K562 (cell line): Measurements from ENCODE around the gene RERE. TPM values are rescaled to one million over a fixed set of nuclear protein-coding genes. Genes with fewer than 3 reads are reported as not detected.

Experiments used
- ATF7 ChIP-seq: fragments of 450-650 bp; IDR thresholded peaks from 2 replicates; pipeline ENCODE4 v1.7.1; 2014; ENCODE audit warnings: mild to moderate bottlenecking, moderate library complexity
- DDX20 ChIP-seq: fragments of 450-650 bp; IDR thresholded peaks from 2 replicates; pipeline ENCODE4 v1.6.1; 2016; ENCODE audit warnings: missing genetic modification characterization, low read depth, mild to moderate bottlenecking, missing compliant biosample characterization, moderate library complexity
- DMBX1 ChIP-seq: fragments of 250-450 bp; sonication (Bioruptor Pico); IDR thresholded peaks from 2 replicates; pipeline ENCODE4 v1.8.0; 2022; ENCODE audit warnings: inconsistent platforms, mild to moderate bottlenecking, moderate library complexity, borderline replicate concordance
- FOXK1 ChIP-seq: sonication (generic); formaldehyde crosslinking; IDR thresholded peaks from 2 replicates; pipeline ENCODE4 v1.8.0; 2022; ENCODE audit warnings: missing genetic modification reagents, mild to moderate bottlenecking, borderline replicate concordance
- MCM3 ChIP-seq: fragments of 450-650 bp; IDR thresholded peaks from 2 replicates; pipeline ENCODE4 v1.6.1; 2016
- NCOA6 ChIP-seq: fragments of 450-650 bp; IDR thresholded peaks from 2 replicates; pipeline ENCODE4 v1.6.1; 2017; ENCODE audit warnings: mild to moderate bottlenecking
- RBM22 ChIP-seq: fragments of 200-400 bp; formaldehyde crosslinking; IDR thresholded peaks from 2 replicates; pipeline ENCODE4 v1.6.1; 2018; ENCODE audit warnings: low read length, low read depth; ENCODE audit not compliant: poor library complexity, severe bottlenecking
- RFX1 ChIP-seq: fragments of 450-650 bp; IDR thresholded peaks from 2 replicates; pipeline ENCODE4 v1.6.1; 2016; ENCODE audit warnings: mild to moderate bottlenecking, moderate library complexity
- SP2 ChIP-seq: IDR thresholded peaks from 2 replicates; pipeline ENCODE4 v1.6.1; 2011; ENCODE audit warnings: mild to moderate bottlenecking, low read depth, low read length, moderate library complexity; ENCODE audit not compliant: poor library complexity, severe bottlenecking; ENCODE audit errors: extremely low read depth
- SRF ChIP-seq, 2 experiments: fragments of 250-450, 450-650 bp in 1 of 2; sonication (Bioruptor Pico) in 1 of 2; sonication (generic) in 1 of 2; formaldehyde crosslinking; IDR thresholded peaks; 2 replicates each; pipeline versions ENCODE4 v1.5.0 to v1.5.1; 2020 to 2022; ENCODE audit warnings: mild to moderate bottlenecking in 1 of 2, missing genetic modification reagents in 1 of 2
- TGIF2 ChIP-seq: sonication (generic); formaldehyde crosslinking; IDR thresholded peaks from 2 replicates; pipeline ENCODE4 v1.8.1; 2022; ENCODE audit warnings: mild to moderate bottlenecking, missing genetic modification reagents, moderate library complexity
- ZBTB11 ChIP-seq, 3 experiments: fragments of 200-800 bp in 1 of 3; fragments of 250-450 bp in 1 of 3; fragments of 450-650 bp in 1 of 3; sonication (Bioruptor Pico) in 1 of 3; sonication (Bioruptor generic) in 1 of 3; formaldehyde crosslinking in 1 of 3; IDR thresholded peaks; 2 replicates each; pipeline versions ENCODE4 v1.6.1 to v1.8.0; 2016 to 2022; ENCODE audit warnings: mild to moderate bottlenecking in 2 of 3, missing genetic modification characterization in 2 of 3, missing compliant biosample characterization in 1 of 3, moderate library complexity in 1 of 3
- ZBTB7A ChIP-seq: IDR thresholded peaks from 2 replicates; pipeline ENCODE4 v1.6.1; 2011; ENCODE audit warnings: low read depth, mild to moderate bottlenecking, low read length, moderate library complexity, borderline replicate concordance; ENCODE audit not compliant: control insufficient read depth
- ZNF707 ChIP-seq: fragments of 250-450 bp; sonication (Bioruptor Pico); conservative IDR thresholded peaks from 2 replicates; pipeline ENCODE4 v1.8.0; 2022; ENCODE audit warnings: inconsistent platforms, mild to moderate bottlenecking, moderate library complexity
- ZNF717 ChIP-seq: fragments of 250-450 bp; sonication (Bioruptor Pico); IDR thresholded peaks from 2 replicates; pipeline ENCODE4 v1.5.0; 2021
- polyA plus RNA-seq, 8 experiments: library from polyadenylated mRNA; depleted of rRNA in 4 of 8; stranded (reverse) in 5 of 8; unstranded in 3 of 8; fragments of >200 nt; fragmentation: Nextera tagmentation in 2 of 8; fragmentation: Illumina TruSeq in 1 of 8; extraction: Ambion mirVana in 2 of 8; extraction: Trizol in 1 of 8; gene quantifications; 2 replicates each; pipeline versions ENCODE4 v1.2.1 to v1.2.3, GENCODE V29; 2011 to 2014; ENCODE audit warnings: inconsistent platforms in 1 of 8, missing spikeins in 1 of 8
- total RNA-seq, 7 experiments: library from RNA; depleted of rRNA in 6 of 7; stranded (reverse); fragments of >200 nt in 6 of 7; fragmentation: Illumina TruSeq in 2 of 7; extraction: Trizol in 2 of 7; gene quantifications; 2 replicates each; pipeline versions ENCODE4 v1.2.1 to v1.2.3, GENCODE V29; 2011 to 2021; ENCODE audit warnings: low replicate concordance in 1 of 7
- TF ChIP-seq, protein P1 (sequence below): sonication (generic); formaldehyde crosslinking; IDR thresholded peaks from 2 replicates; pipeline ENCODE4 v1.8.0; 2022; ENCODE audit warnings: mild to moderate bottlenecking, missing genetic modification reagents

The RERE gene
- total and polyA plus RNA-seq, 9 of the 15 experiments (the other 6 are each of a cell fraction or from before 2014, with no cell fraction given): 3.0 to 51.5 (median 13.4) TPM

- peak; percentile 59; the same call in 1 of the 2 replicates for TF ChIP-seq DDX20
- no peak for TF ChIP-seq ZNF707 (CRISPR knock-in tag)
- peak; percentile 75; the same call in 1 of the 2 replicates for TF ChIP-seq DMBX1 (CRISPR knock-in tag)
- no peak for TF ChIP-seq ZNF717 (CRISPR knock-in tag)
- TF ChIP-seq RBM22: no peak
- no peak for TF ChIP-seq RFX1
- TF ChIP-seq, protein P1, sequence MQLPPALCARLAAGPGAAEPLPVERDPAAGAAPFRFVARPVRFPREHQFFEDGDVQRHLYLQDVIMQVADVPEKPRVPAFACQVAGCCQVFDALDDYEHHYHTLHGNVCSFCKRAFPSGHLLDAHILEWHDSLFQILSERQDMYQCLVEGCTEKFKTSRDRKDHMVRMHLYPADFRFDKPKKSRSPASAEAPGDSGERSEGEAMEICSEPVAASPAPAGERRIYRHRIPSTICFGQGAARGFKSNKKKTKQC: no peak
- TF ChIP-seq NCOA6: no peak
- no peak for TF ChIP-seq ZBTB7A
- TF ChIP-seq MCM3: no peak
- peak; percentile 98 for TF ChIP-seq ATF7
- no peak for TF ChIP-seq FOXK1 (CRISPR knock-in tag)
- no peak for TF ChIP-seq SP2
- TF ChIP-seq TGIF2 (CRISPR knock-in tag): no peak
- TF ChIP-seq ZBTB11 (CRISPR knock-in tag; IDR thresholded peaks at IDR 0.05): peak in 1 of 3 experiments; percentile 43; a peak in 1 of 6 replicates
- no peak for TF ChIP-seq SRF (CRISPR knock-in tag; IDR thresholded peaks at IDR 0.05)
- TF ChIP-seq, all 486 proteins: peak for 145
These were observed 191.2 kb downstream of the RERE start (continued) for GRCh38 chr1:8625981-8626898.
